Psoas muscle (tissue), 8 donors: Measurements from ENCODE around the gene SPRED2. TPM values are rescaled to one million over a fixed set of nuclear protein-coding genes. Genes with fewer than 3 reads are reported as not detected.

Experiments
- ATAC-seq, 4 donors: fragments of 200-7000 bp; cut with Tn5 transposase; one replicate each; pipeline ENCODE4 v1.9.1; 2020; ENCODE audit warnings: moderate library complexity in 3 of 4, mild to moderate bottlenecking in 2 of 4
- DNase-seq, 2 donors: peaks; one replicate each; pipeline ENCODE4 v3.0.0-alpha.2; 2020
- H3K27ac ChIP-seq: fragments of 200-600 bp; one replicate; pipeline ENCODE4 v1.8.0; 2022
- H3K27me3 ChIP-seq, 3 donors: fragments of 200-600 bp in 1 of 3; one replicate each; pipeline versions ENCODE4 v1.6.1 to v1.8.0; 2013 to 2022; ENCODE audit warnings: low read length in 2 of 3, mild to moderate bottlenecking in 2 of 3, moderate library complexity in 1 of 3; ENCODE audit not compliant: insufficient read depth in 3 of 3
- H3K36me3 ChIP-seq, 2 donors: fragments of 200-600 bp in 1 of 2; one replicate each; pipeline versions ENCODE4 v1.6.1 to v1.8.0; 2013 to 2022; ENCODE audit warnings: low read depth in 1 of 2, mild to moderate bottlenecking in 1 of 2, moderate library complexity in 1 of 2; ENCODE audit not compliant: insufficient read depth in 1 of 2
- H3K4me1 ChIP-seq: fragments of 200-600 bp; one replicate; pipeline ENCODE4 v1.8.0; 2022
- H3K4me3 ChIP-seq: fragments of 200-600 bp; one replicate; pipeline ENCODE4 v1.8.0; 2022; ENCODE audit warnings: mild to moderate bottlenecking
- H3K9me3 ChIP-seq: fragments of 200-600 bp; one replicate; pipeline ENCODE4 v1.8.0; 2022
- CTCF ChIP-seq: fragments of 200-600 bp; IDR thresholded peaks from one replicate; pipeline ENCODE4 v1.8.0; 2022; ENCODE audit warnings: antibody characterized with exemption
- WGBS, 3 donors: extraction: QIAGEN DNeasy Blood & Tissue Kit; methylation state at CpG; one replicate each; pipeline versions ENCODE4 v1.1.6 to v1.1.7; 2013; 5-methylcytosine and 5-hydroxymethylcytosine counted together
- intact Hi-C, 2 donors: fragments of 100-400 bp; cut with DNase I; formaldehyde crosslinking; loops; one replicate each; pipeline versions ENCODE4 v1.11.0 to v1.14.2; 2022
- polyA plus RNA-seq, 3 donors: library from polyadenylated mRNA; stranded (reverse); fragments of 200-250 nt; gene quantifications; one replicate each; pipeline ENCODE4 v1.2.3, GENCODE V29; 2013
- total RNA-seq, 4 donors: library from RNA; stranded (reverse); fragmentation: NEBNext Ultra II Directional in 2 of 4; extraction: Animal tissue kit (Norgen Biotek cat#: 25700) in 2 of 4; gene quantifications; one replicate each; pipeline versions ENCODE4 v1.2.1 to v1.2.4, GENCODE V29; 2021 to 2023
- donor health status: healthy with polysubstance abuse.
- donor health status: DM: no; HTN: no; CAD: no; lungs with moderate emphysema.
- donor health status: Bipolar disorder and iron deficiency.
- donor health status: healthy.
- donor health status: DM: yes; HTN: yes; CAD: no.
- donor health status: DM: no; HTN: no; CAD: no.
- donor health status: DM: no; HTN: no; CAD: no.
- donor health status: DM: yes; HTN: yes; CAD: no.

Gene SPRED2
- total and polyA plus RNA-seq, 7 donors: 3.8 to 16.9 (median 8.5) TPM

- H3K36me3 ChIP-seq: no peaks in the 10 kb centered on the region
- H3K4me1 ChIP-seq: peaks cover 8% of the 10 kb centered on the region
- peak in 1 of 2 donors; percentile 55 for DNase-seq
- peaks cover 0 to 11% (median 0%) of the 10 kb centered on the region in 3 donors for H3K27me3 ChIP-seq
- H3K9me3 ChIP-seq: no peaks in the 10 kb centered on the region
- no peak for TF ChIP-seq CTCF
- peak overlapping the region; percentile 75 for H3K27ac ChIP-seq
- peak overlapping the region; percentile 87 for H3K4me3 ChIP-seq
- ATAC-seq: peak; percentile 51 to 65 (median 61)
- intact Hi-C loops: loop anchor here (5.0 to 10.0 kb wide), 3 partner anchors 63 to 365 kb away; no protein-coding TSS in a partner anchor
- WGBS, 3 donors: 23 to 24% (median 24%) methylated on average over 17 of the region's 17 CpGs
These were observed 2.4 kb downstream of the SPRED2 start for GRCh38 chr2:65429786-65430602.

GRCh38 chr2:65427532-65427931 is 4.9 kb downstream of the SPRED2 start:
- intact Hi-C loops: loop anchor here in 1 of 2 donors (5.0 kb wide), 1 partner anchor 60 kb away; no protein-coding TSS in a partner anchor
- no peaks in the 10 kb centered on the region for H3K36me3 ChIP-seq
- peaks cover 0 to 11% (median 0%) of the 10 kb centered on the region in 3 donors for H3K27me3 ChIP-seq
- H3K9me3 ChIP-seq: no peaks in the 10 kb centered on the region
- peaks cover 8% of the 10 kb centered on the region for H3K4me1 ChIP-seq
- WGBS, 3 donors: 72 to 86% (median 76%) methylated on average over 2 of the region's 2 CpGs
- no peak for TF ChIP-seq CTCF
- DNase-seq (no peak), ATAC-seq (no peak)
- no peak overlapping the region for H3K27ac ChIP-seq
- no peak overlapping the region for H3K4me3 ChIP-seq

GRCh38 chr2:65425276-65425675 is 7.1 kb downstream of the SPRED2 start:
- Histone ChIP-seq H3K9me3 (no peaks in the 10 kb centered on the region), H3K4me1 (peaks cover 17% of the 10 kb centered on the region), H3K27me3 (peaks cover 0 to 6% (median 0%) of the 10 kb centered on the region in 3 donors), H3K4me3 (no peak overlapping the region), H3K27ac (no peak overlapping the region), H3K36me3 (no peaks in the 10 kb centered on the region)
- no peak for TF ChIP-seq CTCF
- intact Hi-C loops: loop anchor here in 1 of 2 donors (5.0 kb wide), 1 partner anchor 58 kb away; no protein-coding TSS in a partner anchor
- 45 to 62% (median 55%) methylated on average over 2 of the region's 2 CpGs for WGBS, 3 donors
- DNase-seq: no peak
- ATAC-seq: no peak

- WGBS, 3 donors: 64 to 83% (median 83%) methylated on average over 3 of the region's 3 CpGs
- peaks cover 0 to under 1% (median 0%) of the 10 kb centered on the region in 3 donors for H3K27me3 ChIP-seq
- peaks cover 11% of the 10 kb centered on the region for H3K4me1 ChIP-seq
- no peak overlapping the region for H3K27ac ChIP-seq
- no peaks in the 10 kb centered on the region for H3K36me3 ChIP-seq
- TF ChIP-seq CTCF: no peak
- no peak overlapping the region for H3K4me3 ChIP-seq
- intact Hi-C loops: loop anchor here in 1 of 2 donors (5.0 kb wide), 1 partner anchor 147 kb away; no protein-coding TSS in a partner anchor
- ATAC-seq: no peak
- DNase-seq: no peak
- H3K9me3 ChIP-seq: no peaks in the 10 kb centered on the region
These were observed 8.0 kb downstream of the SPRED2 start for GRCh38 chr2:65424391-65424790.
